Activated CD8-positive, alpha-beta memory T cell treated with anti-CD3 and anti-CD28 coated beads, Interleukin-2, amount 50 U/mL, for 24 hours (primary cell): ENCODE measurements around the gene RBM20.

Source experiments
- DNase-seq: peaks from one replicate; pipeline ENCODE4 v3.0.0-alpha.2; 2020; ENCODE audit errors: extremely low read depth

RBM20 gene

GRCh38 chr10:110834629-110835301 is 190.6 kb downstream of the RBM20 start:
- no peak for DNase-seq

- DNase-seq: no peak
Observed at GRCh38 chr10:110835841-110836240, 191.7 kb downstream of the RBM20 start.

GRCh38 chr10:110836706-110837105 is 192.6 kb downstream of the RBM20 start:
- no peak for DNase-seq

GRCh38 chr10:110837418-110838171 is 193.5 kb downstream of the RBM20 start:
- DNase-seq: no peak

- DNase-seq: no peak
Observed at GRCh38 chr10:110840225-110840922, 196.2 kb downstream of the RBM20 start.

- no peak for DNase-seq
Observed at GRCh38 chr10:110840923-110841428, 196.8 kb downstream of the RBM20 start.

- DNase-seq: no peak
Observed at GRCh38 chr10:110841767-110842267, 197.7 kb downstream of the RBM20 start.

GRCh38 chr10:110842326-110842904 is 198.3 kb downstream of the RBM20 start:
- no peak for DNase-seq

GRCh38 chr10:110843031-110843430 is 198.9 kb downstream of the RBM20 start:
- DNase-seq: no peak

- no peak for DNase-seq
Observed at GRCh38 chr10:110843796-110844616, 199.9 kb downstream of the RBM20 start.

GRCh38 chr10:110844617-110844881 is 200.4 kb downstream of the RBM20 start:
- DNase-seq: no peak

- DNase-seq: no peak
Observed at GRCh38 chr10:110845192-110845755, 201.1 kb downstream of the RBM20 start.

GRCh38 chr10:110845756-110846620 is 201.9 kb downstream of the RBM20 start:
- no peak for DNase-seq

- DNase-seq: no peak
Observed at GRCh38 chr10:110847374-110847773, 203.2 kb downstream of the RBM20 start.

GRCh38 chr10:110848106-110848505 is 204.0 kb downstream of the RBM20 start:
- no peak for DNase-seq

GRCh38 chr10:110850099-110850498 is 206.0 kb downstream of the RBM20 start:
- DNase-seq: no peak

- DNase-seq: no peak
Observed at GRCh38 chr10:110851020-110851612, 207.0 kb downstream of the RBM20 start.

GRCh38 chr10:110852255-110852896 is 208.2 kb downstream of the RBM20 start:
- no peak for DNase-seq

GRCh38 chr10:110852947-110853346 is 208.8 kb downstream of the RBM20 start:
- no peak for DNase-seq
